VCaP (cell line): ENCODE data around the gene SERPINA5.

Source experiments
- H3K27ac ChIP-seq: fragments of 450-650 bp; 2 replicates; pipeline ENCODE4 v1.5.1; 2017
- TF ChIP-seq, protein P1 (sequence below): fragments of 450-650 bp; conservative IDR thresholded peaks from 2 replicates; pipeline ENCODE4 v1.5.1; 2017; ENCODE audit warnings: mild to moderate bottlenecking, moderate library complexity

SERPINA5 gene

DNA sequence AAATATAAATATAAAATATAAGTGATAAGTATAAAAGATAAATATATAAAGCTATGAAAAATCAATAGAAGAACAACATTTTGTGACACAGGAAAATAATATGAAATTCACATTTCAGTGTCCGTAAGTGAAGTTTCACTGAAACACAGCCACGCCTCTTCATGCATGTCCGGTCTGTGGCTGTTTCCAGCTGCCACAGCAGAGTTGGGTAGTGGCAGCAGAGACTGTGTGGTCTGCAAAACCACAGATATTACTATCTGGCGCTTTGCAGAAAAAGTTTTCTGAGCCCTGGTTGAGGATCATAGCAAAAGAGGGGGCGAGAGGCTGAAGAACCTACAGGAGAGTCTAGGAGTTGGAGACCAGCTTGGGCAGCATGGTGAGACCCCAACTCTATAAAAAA is 19.2 kb upstream of the SERPINA5 start:
- no peak overlapping the region for H3K27ac ChIP-seq
- TF ChIP-seq, protein P1, sequence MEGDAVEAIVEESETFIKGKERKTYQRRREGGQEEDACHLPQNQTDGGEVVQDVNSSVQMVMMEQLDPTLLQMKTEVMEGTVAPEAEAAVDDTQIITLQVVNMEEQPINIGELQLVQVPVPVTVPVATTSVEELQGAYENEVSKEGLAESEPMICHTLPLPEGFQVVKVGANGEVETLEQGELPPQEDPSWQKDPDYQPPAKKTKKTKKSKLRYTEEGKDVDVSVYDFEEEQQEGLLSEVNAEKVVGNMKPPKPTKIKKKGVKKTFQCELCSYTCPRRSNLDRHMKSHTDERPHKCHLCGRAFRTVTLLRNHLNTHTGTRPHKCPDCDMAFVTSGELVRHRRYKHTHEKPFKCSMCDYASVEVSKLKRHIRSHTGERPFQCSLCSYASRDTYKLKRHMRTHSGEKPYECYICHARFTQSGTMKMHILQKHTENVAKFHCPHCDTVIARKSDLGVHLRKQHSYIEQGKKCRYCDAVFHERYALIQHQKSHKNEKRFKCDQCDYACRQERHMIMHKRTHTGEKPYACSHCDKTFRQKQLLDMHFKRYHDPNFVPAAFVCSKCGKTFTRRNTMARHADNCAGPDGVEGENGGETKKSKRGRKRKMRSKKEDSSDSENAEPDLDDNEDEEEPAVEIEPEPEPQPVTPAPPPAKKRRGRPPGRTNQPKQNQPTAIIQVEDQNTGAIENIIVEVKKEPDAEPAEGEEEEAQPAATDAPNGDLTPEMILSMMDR: no peak

- no peak overlapping the region for H3K27ac ChIP-seq
- TF ChIP-seq, protein P1: no peak
These were observed 18.0 kb upstream of the SERPINA5 start for GRCh38 chr14:94562941-94563883.

- no peak overlapping the region for H3K27ac ChIP-seq
- TF ChIP-seq, protein P1: no peak
These were observed 16.8 kb upstream of the SERPINA5 start for GRCh38 chr14:94564381-94564780.

GRCh38 chr14:94568186-94568585 is 13.0 kb upstream of the SERPINA5 start:
- H3K27ac ChIP-seq: no peak overlapping the region
- TF ChIP-seq, protein P1: no peak

- no peak overlapping the region for H3K27ac ChIP-seq
These were observed 11.7 kb upstream of the SERPINA5 start for GRCh38 chr14:94569381-94570001.

DNA sequence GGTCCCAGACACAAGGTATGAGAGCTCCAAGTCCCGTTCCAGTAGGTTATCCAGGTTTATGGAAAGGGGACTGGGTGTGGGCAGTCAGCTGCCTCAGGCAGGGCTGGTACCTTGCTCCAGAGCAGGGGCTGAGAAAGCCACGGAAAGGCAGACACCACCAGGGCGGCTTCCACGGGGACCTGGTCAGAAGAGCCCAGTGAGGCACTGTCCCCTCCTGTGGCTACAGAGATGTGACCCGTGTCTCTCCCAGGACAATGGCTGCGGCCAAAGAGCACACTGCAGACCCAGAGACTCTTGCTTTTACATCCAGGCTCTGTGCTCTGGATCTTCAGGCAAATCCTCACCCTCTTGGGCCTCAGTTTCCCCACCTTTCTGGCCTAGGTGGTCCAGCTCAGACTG is 11.2 kb upstream of the SERPINA5 start:
- TF ChIP-seq, protein P1: no peak
- no peak overlapping the region for H3K27ac ChIP-seq

More at GRCh38 chr14:94569381-94570001, 11.7 kb upstream of the SERPINA5 start:
- TF ChIP-seq, protein P1: no peak

GRCh38 chr14:94570440-94570839 is 10.8 kb upstream of the SERPINA5 start:
- TF ChIP-seq, protein P1: no peak
- H3K27ac ChIP-seq: no peak overlapping the region
